GM12878 (cell line): Measurements from ENCODE around the gene IQGAP2. TPM values are rescaled to one million over a fixed set of nuclear protein-coding genes. Genes with fewer than 3 reads are reported as not detected.

ENCODE experiments used
- ATAC-seq: fragments of 200-7000 bp; cut with Tn5 transposase; 3 replicates; pipeline ENCODE4 v1.9.1; 2020; ENCODE audit warnings: mild to moderate bottlenecking, moderate library complexity
- BruUV-seq: library from RNA; stranded (reverse); fragments of 400-500 nt; replicated peaks from 2 replicates; lab custom pipeline; 2021; lab: Mats Ljungman, UMichigan
- CTCF ChIA-PET: fragments of 300-600 bp; sonication (Branson Sonifier 250); formaldehyde crosslinking; extraction: SDS; loops from one replicate; lab custom pipeline; 2021; ENCODE audit warnings: inconsistent platforms; lab: Yijun Ruan, JAX
- POLR2A ChIA-PET: fragments of 350-600 bp; formaldehyde crosslinking; extraction: SDS; loops from one replicate; lab custom pipeline; 2021; ENCODE audit warnings: inconsistent platforms; lab: Charles Lee
- RAD21 ChIA-PET: fragments of 300-600 bp; sonication (Branson Sonifier 250); formaldehyde crosslinking; loops from one replicate; lab custom pipeline; 2023; ENCODE audit warnings: antibody characterized with exemption; ENCODE audit not compliant: unreplicated experiment; lab: Charles Lee
- SMC1A ChIA-PET: fragments of 300-600 bp; sonication (Branson Sonifier 250); formaldehyde crosslinking; loops from one replicate; lab custom pipeline; 2023; ENCODE audit not compliant: unreplicated experiment, uncharacterized antibody; lab: Charles Lee
- DNase-seq: peaks from one replicate; pipeline ENCODE4 v3.0.0-alpha.2; 2011; ENCODE audit warnings: low read depth, low spot score
- FAIRE-seq: peaks from 3 replicates; lab custom pipeline; 2011; peaks lifted over from hg19 to GRCh38; lab: Jason Lieb, UNC
- H2AFZ ChIP-seq: 2 replicates; pipeline ENCODE4 v1.6.0; 2011; ENCODE audit warnings: low read depth, low read length, control low read depth; ENCODE audit not compliant: control insufficient read depth
- H3K27ac ChIP-seq: 2 replicates; pipeline ENCODE4 v1.5.1; 2011; ENCODE audit warnings: control low read depth; ENCODE audit not compliant: control insufficient read depth, insufficient read depth
- H3K27me3 ChIP-seq, 2 experiments: replicated peaks in 1 of 2; 2 replicates each; pipeline versions ENCODE4 v1.6.0 to v1.6.1; 2011; ENCODE audit warnings: low read length in 1 of 2; ENCODE audit not compliant: control insufficient read depth in 2 of 2, insufficient read depth in 2 of 2
- H3K36me3 ChIP-seq, 2 experiments: 2 replicates each; pipeline ENCODE4 v1.5.1; 2011; ENCODE audit warnings: low read length in 1 of 2; ENCODE audit not compliant: control insufficient read depth in 2 of 2, insufficient read depth in 2 of 2
- H3K4me1 ChIP-seq: 2 replicates; pipeline ENCODE4 v1.6.1; 2011; ENCODE audit warnings: mild to moderate bottlenecking, low read length, moderate library complexity, mixed read lengths; ENCODE audit not compliant: control insufficient read depth, insufficient read depth
- H3K4me2 ChIP-seq: 2 replicates; pipeline ENCODE4 v1.6.0; 2011; ENCODE audit warnings: control low read depth; ENCODE audit not compliant: control insufficient read depth, insufficient read depth
- H3K4me3 ChIP-seq: fragments of 200-600 bp; sonication (generic); 2 replicates; pipeline ENCODE4 v1.5.1; 2016
- H3K79me2 ChIP-seq: 2 replicates; pipeline ENCODE4 v1.6.0; 2011; ENCODE audit warnings: low read length; ENCODE audit not compliant: control insufficient read depth, insufficient read depth
- H3K9ac ChIP-seq: 2 replicates; pipeline ENCODE4 v1.8.0; 2011; ENCODE audit warnings: low read length, control low read depth, mixed read lengths; ENCODE audit not compliant: control insufficient read depth, insufficient read depth
- H3K9me3 ChIP-seq: replicated peaks from 3 replicates; pipeline ENCODE4 v1.5.1; 2011; ENCODE audit warnings: mild to moderate bottlenecking, low read length; ENCODE audit not compliant: control insufficient read depth, insufficient read depth
- H4K20me1 ChIP-seq: 2 replicates; pipeline ENCODE4 v1.6.0; 2011; ENCODE audit not compliant: control insufficient read depth, insufficient read depth
- BACH1 ChIP-seq: fragments of 450-650 bp; IDR thresholded peaks from 2 replicates; pipeline ENCODE4 v1.6.1; 2017; ENCODE audit warnings: mild to moderate bottlenecking, borderline replicate concordance
- CTCF ChIP-seq, 3 experiments: IDR thresholded peaks in 2 of 3; conservative IDR thresholded peaks in 1 of 3; 2 replicates each; pipeline ENCODE4 v1.5.1; 2011; ENCODE audit warnings: low read depth in 3 of 3, low read length in 3 of 3, mild to moderate bottlenecking in 3 of 3, control low read depth in 2 of 3, moderate library complexity in 2 of 3, inconsistent platforms in 1 of 3, mixed read lengths in 1 of 3; ENCODE audit not compliant: control insufficient read depth in 2 of 3, insufficient read depth in 1 of 3; ENCODE audit errors: extremely low read depth in 1 of 3
- JUND ChIP-seq: IDR thresholded peaks from 2 replicates; pipeline ENCODE4 v1.6.1; 2012; ENCODE audit warnings: low read depth, mild to moderate bottlenecking, low read length, improper control_type of control experiment, moderate library complexity
- PRDM15 ChIP-seq: fragments of 450-650 bp; formaldehyde crosslinking; IDR thresholded peaks from 2 replicates; pipeline ENCODE4 v1.4.0; 2020; ENCODE audit warnings: mild to moderate bottlenecking, moderate library complexity
- RAD51 ChIP-seq: fragments of 450-650 bp; IDR thresholded peaks from 2 replicates; pipeline ENCODE4 v1.6.1; 2016; ENCODE audit warnings: moderate library complexity, mild to moderate bottlenecking, inconsistent platforms
- SMAD1 ChIP-seq: fragments of 450-650 bp; IDR thresholded peaks from 2 replicates; pipeline ENCODE4 v1.6.1; 2018; ENCODE audit warnings: mild to moderate bottlenecking, low read depth; ENCODE audit not compliant: partially characterized antibody
- STAT3 ChIP-seq: IDR thresholded peaks from 2 replicates; pipeline ENCODE4 v1.6.1; 2011; ENCODE audit warnings: low read depth, low read length, improper control_type of control experiment
- TBL1XR1 ChIP-seq: IDR thresholded peaks from 2 replicates; pipeline ENCODE4 v1.6.1; 2012; ENCODE audit warnings: low read depth, low read length, improper control_type of control experiment
- TCF12 ChIP-seq: IDR thresholded peaks from 2 replicates; pipeline ENCODE4 v1.6.1; 2011; ENCODE audit warnings: low read depth, mild to moderate bottlenecking, low read length
- TCF3 ChIP-seq: IDR thresholded peaks from 2 replicates; pipeline ENCODE4 v1.6.1; 2012; ENCODE audit warnings: low read depth, mild to moderate bottlenecking, low read length, borderline replicate concordance; ENCODE audit not compliant: insufficient read depth
- YY1 ChIP-seq: IDR thresholded peaks from 2 replicates; pipeline ENCODE4 v1.6.1; 2011; ENCODE audit warnings: low read depth, mild to moderate bottlenecking, low read length
- ZBTB40 ChIP-seq: fragments of 450-650 bp; IDR thresholded peaks from 2 replicates; pipeline ENCODE4 v1.6.1; 2016; ENCODE audit warnings: mild to moderate bottlenecking, moderate library complexity, borderline replicate concordance
- ZSCAN29 ChIP-seq: fragments of 450-650 bp; IDR thresholded peaks from 2 replicates; pipeline ENCODE4 v1.6.1; 2017; ENCODE audit warnings: mild to moderate bottlenecking, moderate library complexity
- WGBS: methylation state at CpG from one replicate; pipeline ENCODE4 v1.1.6; 2016; ENCODE audit warnings: low lambda C conversion rate; ENCODE audit not compliant: insufficient replicate concordance, insufficient coverage; ENCODE audit errors: missing lambda C conversion rate; 5-methylcytosine and 5-hydroxymethylcytosine counted together
- in situ Hi-C: fragments of 300-500 bp; cut with MboI; formaldehyde crosslinking; loops from 9 replicates; pipeline ENCODE4 v1.14.3; 2018; ENCODE audit warnings: mixed read lengths
- intact Hi-C: fragments of 100-400 bp; cut with micrococcal nuclease; formaldehyde crosslinking; loops from one replicate; pipeline ENCODE4 v1.14.2; 2022; ENCODE audit not compliant: unreplicated experiment
- polyA plus RNA-seq, 11 experiments: library from polyadenylated mRNA; depleted of rRNA in 4 of 11; unstranded in 6 of 11; stranded (reverse) in 5 of 11; fragments of >200 nt; fragmentation: Nextera tagmentation in 4 of 11; fragmentation: Illumina TruSeq in 1 of 11; extraction: Ambion mirVana in 4 of 11; extraction: Trizol in 1 of 11; gene quantifications; 1 replicate in 1 of 11; 2 replicates in 10 of 11; pipeline versions ENCODE4 v1.2.1 to v1.2.3, GENCODE V29; 2011 to 2016; ENCODE audit warnings: inconsistent platforms in 2 of 11, missing spikeins in 2 of 11, low read depth in 1 of 11
- total RNA-seq, 4 experiments: library from RNA; depleted of rRNA in 3 of 4; stranded (reverse); fragments of >200 nt in 3 of 4; fragmentation: Illumina TruSeq in 1 of 4; extraction: Trizol in 1 of 4; gene quantifications; 2 replicates each; pipeline versions ENCODE4 v1.2.1 to v1.2.3, GENCODE V29; 2013 to 2021

Gene IQGAP2
- total and polyA plus RNA-seq, 10 of the 15 experiments (the other 5 are each of a cell fraction or from before 2014, with no cell fraction given), result 14.5 to 41.4 (median 21.8) TPM

GRCh38 chr5:76555114-76555513 is 152.0 kb downstream of the IQGAP2 start (continued):
- no peak for TF ChIP-seq ZBTB40

- RAD21 ChIA-PET, result interaction anchor here (1.7 to 2.9 kb wide), 3 partner anchors 8 to 27 kb away, joined by 7 to 14 read pairs (median 13); no protein-coding TSS in a partner anchor
- in situ Hi-C loops, result no loop called here
- no peak overlapping the region for H3K4me3 ChIP-seq
- no TSS peak for BruUV-seq
- H3K9me3 ChIP-seq, result no peaks in the 10 kb centered on the region
- no peaks in the 10 kb centered on the region for H3K27me3 ChIP-seq
- no peaks in the 10 kb centered on the region for H3K36me3 ChIP-seq
- no peak for DNase-seq
- no peak for ATAC-seq
- CTCF ChIA-PET, result interaction anchor here (0.8 to 3.3 kb wide), 3 partner anchors 8 to 44 kb away, joined by 3 to 25 read pairs (median 5); no protein-coding TSS in a partner anchor
- H2AFZ ChIP-seq, result no peak overlapping the region
- H3K4me1 ChIP-seq, result peaks cover 19% of the 10 kb centered on the region
- no peak overlapping the region for H3K27ac ChIP-seq
- FAIRE-seq, result no peak
- SMC1A ChIA-PET, result interaction anchor here (0.7 to 3.7 kb wide), 8 partner anchors 8 to 152 kb away, joined by 3 to 24 read pairs (median 4); partner anchors contain the start of gene IQGAP2
- no peak overlapping the region for H3K9ac ChIP-seq
- H3K79me2 ChIP-seq, result no peaks in the 10 kb centered on the region
- H4K20me1 ChIP-seq, result no peaks in the 10 kb centered on the region
- WGBS, result 73% methylated on average over 2 of the region's 2 CpGs
- POLR2A ChIA-PET, result interaction anchor here (0.9 to 1.0 kb wide), 2 partner anchors 9 to 26 kb away, joined by 3 to 6 read pairs; no protein-coding TSS in a partner anchor
- no peak overlapping the region for H3K4me2 ChIP-seq
- intact Hi-C loops, result no loop called here
- no peak for TF ChIP-seq CTCF (IDR thresholded peaks at IDR 0.05 in 2 of 3, conservative IDR thresholded peaks at IDR 0.05 in 1 of 3; ENCODE audit: control insufficient read depth in 2 of 3, extremely low read depth in 1 of 3, insufficient read depth in 1 of 3, low read depth in 3 of 3, low read length in 3 of 3)
- no peak for TF ChIP-seq JUND
- TF ChIP-seq STAT3, result no peak
- no peak for TF ChIP-seq TBL1XR1
- TF ChIP-seq TCF12, result no peak
- no peak for TF ChIP-seq YY1
- no peak for TF ChIP-seq PRDM15
- TF ChIP-seq TCF3, result no peak
- TF ChIP-seq SMAD1, result no peak
- TF ChIP-seq ZSCAN29, result no peak
- no peak for TF ChIP-seq RAD51
- no peak for TF ChIP-seq BACH1
Measured at GRCh38 chr5:76555717-76556116, 152.6 kb downstream of the IQGAP2 start.
